ENCODE results near the gene VEGFA.
A peak's percentile ranks its signal among the peaks of the same experiment; 100 is the strongest.

VEGFA gene

DNA sequence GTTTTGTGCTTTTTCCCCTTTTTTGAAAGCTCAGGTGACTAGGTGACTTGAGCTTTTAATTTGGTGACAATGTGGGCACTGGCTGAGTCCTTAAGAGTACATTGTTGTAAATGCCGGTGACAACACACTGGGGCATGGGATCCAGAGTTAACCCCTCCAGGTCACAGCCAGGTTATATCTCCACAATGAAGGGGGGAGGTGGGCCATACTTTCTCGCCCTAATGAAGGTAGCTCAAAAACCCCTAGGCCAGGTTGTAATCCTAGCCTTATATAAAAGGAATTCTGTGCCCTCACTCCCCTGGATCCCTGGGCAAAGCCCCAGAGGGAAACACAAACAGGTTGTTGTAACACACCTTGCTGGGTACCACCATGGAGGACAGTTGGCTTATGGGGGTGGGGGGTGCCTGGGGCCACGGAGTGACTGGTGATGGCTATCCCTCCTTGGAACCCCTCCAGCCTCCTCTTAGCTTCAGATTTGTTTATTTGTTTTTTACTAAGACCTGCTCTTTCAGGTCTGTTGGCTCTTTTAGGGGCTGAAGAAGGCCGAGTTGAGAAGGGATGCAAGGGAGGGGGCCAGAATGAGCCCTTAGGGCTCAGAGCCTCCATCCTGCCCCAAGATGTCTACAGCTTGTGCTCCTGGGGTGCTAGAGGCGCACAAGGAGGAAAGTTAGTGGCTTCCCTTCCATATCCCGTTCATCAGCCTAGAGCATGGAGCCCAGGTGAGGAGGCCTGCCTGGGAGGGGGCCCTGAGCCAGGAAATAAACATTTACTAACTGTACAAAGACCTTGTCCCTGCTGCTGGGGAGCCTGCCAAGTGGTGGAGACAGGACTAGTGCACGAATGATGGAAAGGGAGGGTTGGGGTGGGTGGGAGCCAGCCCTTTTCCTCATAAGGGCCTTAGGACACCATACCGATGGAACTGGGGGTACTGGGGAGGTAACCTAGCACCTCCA is 2.2 kb upstream of the VEGFA start:
- DNase-seq (ENCODE audit: low spot score in 2 of 2) = no peak
- peaks cover 5% of the 10 kb centered on the region for H3K4me1 ChIP-seq
- in situ Hi-C loops (cut with MboI; ENCODE audit: low sequenced_read_pairs) = no loop called here
- peaks cover 10% of the 10 kb centered on the region for H3K36me3 ChIP-seq (replicated peaks)
- no peak overlapping the region for H3K4me3 ChIP-seq
- H3K9me3 ChIP-seq = no peaks in the 10 kb centered on the region
- no peaks in the 10 kb centered on the region for H3K27me3 ChIP-seq (ENCODE audit: low read depth)

DNA sequence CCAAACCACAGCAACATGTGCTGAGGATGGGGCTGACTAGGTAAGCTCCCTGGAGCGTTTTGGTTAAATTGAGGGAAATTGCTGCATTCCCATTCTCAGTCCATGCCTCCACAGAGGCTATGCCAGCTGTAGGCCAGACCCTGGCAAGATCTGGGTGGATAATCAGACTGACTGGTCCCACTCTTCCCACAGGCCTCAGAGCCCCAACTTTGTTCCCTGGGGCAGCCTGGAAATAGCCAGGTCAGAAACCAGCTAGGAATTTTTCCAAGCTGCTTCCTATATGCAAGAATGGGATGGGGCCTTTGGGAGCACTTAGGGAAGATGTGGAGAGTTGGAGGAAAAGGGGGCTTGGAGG is 1.5 kb upstream of the VEGFA start:
- Histone ChIP-seq H3K9me3 (no peaks in the 10 kb centered on the region), H3K27me3 (ENCODE audit: low read depth) (no peaks in the 10 kb centered on the region), H3K4me1 (peaks cover 11% of the 10 kb centered on the region), H3K4me3 (no peak overlapping the region), H3K36me3 (replicated peaks) (peaks cover 12% of the 10 kb centered on the region)
- in situ Hi-C loops (cut with MboI; ENCODE audit: low sequenced_read_pairs) = no loop called here
- no peak for DNase-seq (ENCODE audit: low spot score in 2 of 2)

DNA sequence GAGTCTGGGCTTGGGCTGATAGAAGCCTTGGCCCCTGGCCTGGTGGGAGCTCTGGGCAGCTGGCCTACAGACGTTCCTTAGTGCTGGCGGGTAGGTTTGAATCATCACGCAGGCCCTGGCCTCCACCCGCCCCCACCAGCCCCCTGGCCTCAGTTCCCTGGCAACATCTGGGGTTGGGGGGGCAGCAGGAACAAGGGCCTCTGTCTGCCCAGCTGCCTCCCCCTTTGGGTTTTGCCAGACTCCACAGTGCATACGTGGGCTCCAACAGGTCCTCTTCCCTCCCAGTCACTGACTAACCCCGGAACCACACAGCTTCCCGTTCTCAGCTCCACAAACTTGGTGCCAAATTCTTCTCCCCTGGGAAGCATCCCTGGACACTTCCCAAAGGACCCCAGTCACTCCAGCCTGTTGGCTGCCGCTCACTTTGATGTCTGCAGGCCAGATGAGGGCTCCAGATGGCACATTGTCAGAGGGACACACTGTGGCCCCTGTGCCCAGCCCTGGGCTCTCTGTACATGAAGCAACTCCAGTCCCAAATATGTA is 957 bp upstream of the VEGFA start:
- in situ Hi-C loops (cut with MboI; ENCODE audit: low sequenced_read_pairs) = no loop called here
- peak overlapping the region; percentile 95; the same call in 1 of the 2 replicates for H3K4me3 ChIP-seq

DNA sequence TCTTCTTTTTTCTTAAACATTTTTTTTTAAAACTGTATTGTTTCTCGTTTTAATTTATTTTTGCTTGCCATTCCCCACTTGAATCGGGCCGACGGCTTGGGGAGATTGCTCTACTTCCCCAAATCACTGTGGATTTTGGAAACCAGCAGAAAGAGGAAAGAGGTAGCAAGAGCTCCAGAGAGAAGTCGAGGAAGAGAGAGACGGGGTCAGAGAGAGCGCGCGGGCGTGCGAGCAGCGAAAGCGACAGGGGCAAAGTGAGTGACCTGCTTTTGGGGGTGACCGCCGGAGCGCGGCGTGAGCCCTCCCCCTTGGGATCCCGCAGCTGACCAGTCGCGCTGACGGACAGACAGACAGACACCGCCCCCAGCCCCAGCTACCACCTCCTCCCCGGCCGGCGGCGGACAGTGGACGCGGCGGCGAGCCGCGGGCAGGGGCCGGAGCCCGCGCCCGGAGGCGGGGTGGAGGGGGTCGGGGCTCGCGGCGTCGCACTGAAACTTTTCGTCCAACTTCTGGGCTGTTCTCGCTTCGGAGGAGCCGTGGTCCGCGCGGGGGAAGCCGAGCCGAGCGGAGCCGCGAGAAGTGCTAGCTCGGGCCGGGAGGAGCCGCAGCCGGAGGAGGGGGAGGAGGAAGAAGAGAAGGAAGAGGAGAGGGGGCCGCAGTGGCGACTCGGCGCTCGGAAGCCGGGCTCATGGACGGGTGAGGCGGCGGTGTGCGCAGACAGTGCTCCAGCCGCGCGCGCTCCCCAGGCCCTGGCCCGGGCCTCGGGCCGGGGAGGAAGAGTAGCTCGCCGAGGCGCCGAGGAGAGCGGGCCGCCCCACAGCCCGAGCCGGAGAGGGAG is 580 bp downstream of the VEGFA start:
- Histone ChIP-seq H3K4me1 (peaks cover 28% of the 10 kb centered on the region), H3K36me3 (replicated peaks) (peaks cover 29% of the 10 kb centered on the region), H3K9me3 (no peaks in the 10 kb centered on the region), H3K4me3 (peak overlapping the region; percentile 95), H3K27me3 (ENCODE audit: low read depth) (no peaks in the 10 kb centered on the region)
- peak; percentile 28 to 64 for DNase-seq (ENCODE audit: low spot score in 2 of 2)
- in situ Hi-C loops (cut with MboI; ENCODE audit: low sequenced_read_pairs) = loop anchor here (5.0 to 10.0 kb wide), 2 partner anchors 302 to 474 kb away; partner anchors contain the start of gene HSP90AB1

More for the DNA sequence above, 957 bp upstream of the VEGFA start:
- H3K27me3 ChIP-seq (ENCODE audit: low read depth) = no peaks in the 10 kb centered on the region
- peaks cover 16% of the 10 kb centered on the region for H3K4me1 ChIP-seq
- H3K36me3 ChIP-seq (replicated peaks) = peaks cover 18% of the 10 kb centered on the region
- no peaks in the 10 kb centered on the region for H3K9me3 ChIP-seq
- DNase-seq (ENCODE audit: low spot score in 2 of 2) = no peak

DNA sequence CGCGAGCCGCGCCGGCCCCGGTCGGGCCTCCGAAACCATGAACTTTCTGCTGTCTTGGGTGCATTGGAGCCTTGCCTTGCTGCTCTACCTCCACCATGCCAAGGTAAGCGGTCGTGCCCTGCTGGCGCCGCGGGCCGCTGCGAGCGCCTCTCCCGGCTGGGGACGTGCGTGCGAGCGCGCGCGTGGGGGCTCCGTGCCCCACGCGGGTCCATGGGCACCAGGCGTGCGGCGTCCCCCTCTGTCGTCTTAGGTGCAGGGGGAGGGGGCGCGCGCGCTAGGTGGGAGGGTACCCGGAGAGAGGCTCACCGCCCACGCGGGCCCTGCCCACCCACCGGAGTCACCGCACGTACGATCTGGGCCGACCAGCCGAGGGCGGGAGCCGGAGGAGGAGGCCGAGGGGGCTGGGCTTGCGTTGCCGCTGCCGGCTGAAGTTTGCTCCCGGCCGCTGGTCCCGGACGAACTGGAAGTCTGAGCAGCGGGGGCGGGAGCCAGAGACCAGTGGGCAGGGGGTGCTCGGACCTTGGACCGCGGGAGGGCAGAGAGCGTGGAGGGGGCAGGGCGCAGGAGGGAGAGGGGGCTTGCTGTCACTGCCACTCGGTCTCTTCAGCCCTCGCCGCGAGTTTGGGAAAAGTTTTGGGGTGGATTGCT is 1.3 kb downstream of the VEGFA start:
- DNase-seq (ENCODE audit: low spot score in 2 of 2) = peak; percentile 16 to 76
- no peaks in the 10 kb centered on the region for H3K9me3 ChIP-seq
- H3K4me3 ChIP-seq = peak overlapping the region; percentile 95
- H3K36me3 ChIP-seq (replicated peaks) = peaks cover 33% of the 10 kb centered on the region
- H3K4me1 ChIP-seq = peaks cover 28% of the 10 kb centered on the region
- no peaks in the 10 kb centered on the region for H3K27me3 ChIP-seq (ENCODE audit: low read depth)
- in situ Hi-C loops (cut with MboI; ENCODE audit: low sequenced_read_pairs) = loop anchor here (5.0 to 10.0 kb wide), 2 partner anchors 301 to 473 kb away; partner anchors contain the start of gene HSP90AB1

DNA sequence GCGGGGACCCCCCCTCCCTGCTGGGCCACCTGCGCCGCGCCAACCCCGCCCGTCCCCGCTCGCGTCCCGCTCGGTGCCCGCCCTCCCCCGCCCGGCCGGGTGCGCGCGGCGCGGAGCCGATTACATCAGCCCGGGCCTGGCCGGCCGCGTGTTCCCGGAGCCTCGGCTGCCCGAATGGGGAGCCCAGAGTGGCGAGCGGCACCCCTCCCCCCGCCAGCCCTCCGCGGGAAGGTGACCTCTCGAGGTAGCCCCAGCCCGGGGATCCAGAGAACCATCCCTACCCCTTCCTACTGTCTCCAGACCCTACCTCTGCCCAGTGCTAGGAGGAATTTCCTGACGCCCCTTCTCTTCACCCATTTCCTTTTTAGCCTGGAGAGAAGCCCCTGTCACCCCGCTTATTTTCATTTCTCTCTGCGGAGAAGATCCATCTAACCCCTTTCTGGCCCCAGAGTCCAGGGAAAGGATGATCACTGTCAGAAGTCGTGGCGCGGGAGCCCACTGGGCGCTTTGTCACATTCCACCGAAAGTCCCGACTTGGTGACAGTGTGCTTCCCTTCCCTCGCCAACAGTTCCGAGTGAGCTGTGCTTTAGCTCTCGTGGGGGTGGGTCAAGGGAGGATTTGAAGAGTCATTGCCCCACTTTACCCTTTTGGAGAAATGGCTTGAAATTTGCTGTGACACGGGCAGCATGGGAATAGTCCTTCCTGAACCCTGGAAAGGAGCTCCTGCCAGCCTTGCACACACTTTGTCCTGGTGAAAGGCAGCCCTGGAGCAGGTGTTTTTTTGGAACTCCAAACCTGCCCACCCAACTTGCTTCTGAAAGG is 2.1 kb downstream of the VEGFA start:
- peak; percentile 26 to 76 for DNase-seq (ENCODE audit: low spot score in 2 of 2)
- Histone ChIP-seq H3K9me3 (no peaks in the 10 kb centered on the region), H3K36me3 (replicated peaks) (peaks cover 41% of the 10 kb centered on the region), H3K4me3 (peak overlapping the region; percentile 95), H3K4me1 (peaks cover 28% of the 10 kb centered on the region), H3K27me3 (ENCODE audit: low read depth) (no peaks in the 10 kb centered on the region)
- in situ Hi-C loops (cut with MboI; ENCODE audit: low sequenced_read_pairs) = loop anchor here (5.0 to 10.0 kb wide), 2 partner anchors 300 to 473 kb away; partner anchors contain the start of gene HSP90AB1

DNA sequence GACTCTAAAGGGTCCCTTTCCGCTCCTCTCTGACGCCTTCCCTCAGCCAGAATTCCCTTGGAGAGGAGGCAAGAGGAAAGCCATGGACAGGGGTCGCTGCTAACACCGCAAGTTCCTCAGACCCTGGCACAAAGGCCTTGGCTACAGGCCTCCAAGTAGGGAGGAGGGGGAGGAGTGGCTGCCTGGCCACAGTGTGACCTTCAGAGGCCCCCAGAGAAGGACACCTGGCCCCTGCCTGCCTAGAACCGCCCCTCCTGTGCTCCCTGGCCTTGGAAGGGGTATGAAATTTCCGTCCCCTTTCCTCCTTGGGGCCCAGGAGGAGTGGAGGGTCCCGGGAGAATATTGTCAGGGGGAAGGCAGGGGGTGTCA is 2.7 kb downstream of the VEGFA start:
- in situ Hi-C loops (cut with MboI; ENCODE audit: low sequenced_read_pairs) = loop anchor here (5.0 to 10.0 kb wide), 2 partner anchors 300 to 472 kb away; partner anchors contain the start of gene HSP90AB1
- DNase-seq (ENCODE audit: low spot score in 2 of 2) = peak; percentile 50 to 70

DNA sequence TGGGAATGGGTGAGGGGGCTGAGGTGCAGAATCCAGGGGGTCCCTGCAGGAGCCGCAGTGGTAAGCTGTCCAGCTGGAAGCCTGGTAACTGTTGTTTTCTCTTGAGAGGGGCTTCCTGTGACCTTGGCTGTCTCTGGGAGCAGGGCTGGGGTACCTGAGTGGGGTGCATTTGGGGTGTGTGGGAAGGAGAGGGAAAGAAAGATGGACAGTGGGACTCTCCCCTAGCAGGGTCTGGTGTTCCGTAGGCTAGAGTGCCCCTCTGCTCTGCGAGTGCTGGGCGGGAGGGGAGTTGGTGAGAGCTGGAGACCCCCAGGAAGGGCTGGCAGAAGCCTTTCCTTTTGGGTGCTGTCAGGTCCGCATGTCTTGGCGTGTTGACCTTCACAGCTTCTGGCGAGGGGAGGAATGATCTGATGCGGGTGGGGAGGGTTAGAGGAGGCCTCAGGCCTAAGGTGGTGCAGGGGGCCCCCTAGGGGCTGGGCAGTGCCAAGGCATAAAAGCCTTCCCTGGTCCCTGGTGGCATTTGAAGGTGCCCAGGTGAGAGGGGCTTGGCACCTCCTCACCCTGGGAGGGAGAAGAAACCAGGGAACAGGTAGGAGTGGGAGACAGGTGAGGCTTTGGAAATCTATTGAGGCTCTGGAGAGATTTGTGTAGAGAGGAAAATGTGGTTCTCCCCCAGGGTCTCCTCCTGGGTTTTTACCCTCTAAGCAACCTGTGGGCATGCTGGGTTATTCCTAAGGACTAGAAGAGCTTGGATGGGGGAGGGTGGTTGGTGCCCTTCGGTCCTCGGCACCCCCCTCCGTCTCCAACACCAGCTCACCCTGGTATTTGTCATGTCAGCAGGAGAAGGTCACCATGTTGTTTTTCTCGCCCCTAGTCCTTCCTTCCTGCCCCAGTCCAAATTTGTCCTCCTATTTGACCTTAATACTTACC is 3.3 kb downstream of the VEGFA start:
- in situ Hi-C loops (cut with MboI; ENCODE audit: low sequenced_read_pairs) = loop anchor here (5.0 to 10.0 kb wide), 2 partner anchors 299 to 471 kb away; partner anchors contain the start of gene HSP90AB1
- no peaks in the 10 kb centered on the region for H3K27me3 ChIP-seq (ENCODE audit: low read depth)
- peak overlapping the region; percentile 95 for H3K4me3 ChIP-seq
- H3K9me3 ChIP-seq = no peaks in the 10 kb centered on the region
- peaks cover 53% of the 10 kb centered on the region for H3K36me3 ChIP-seq (replicated peaks)
- peaks cover 28% of the 10 kb centered on the region for H3K4me1 ChIP-seq
- DNase-seq (ENCODE audit: low spot score in 2 of 2) = peak; percentile 36 to 82

More for the DNA sequence above, 2.7 kb downstream of the VEGFA start:
- Histone ChIP-seq H3K27me3 (ENCODE audit: low read depth) (no peaks in the 10 kb centered on the region), H3K9me3 (no peaks in the 10 kb centered on the region), H3K36me3 (replicated peaks) (peaks cover 47% of the 10 kb centered on the region), H3K4me3 (peak overlapping the region; percentile 95), H3K4me1 (peaks cover 28% of the 10 kb centered on the region)

DNA sequence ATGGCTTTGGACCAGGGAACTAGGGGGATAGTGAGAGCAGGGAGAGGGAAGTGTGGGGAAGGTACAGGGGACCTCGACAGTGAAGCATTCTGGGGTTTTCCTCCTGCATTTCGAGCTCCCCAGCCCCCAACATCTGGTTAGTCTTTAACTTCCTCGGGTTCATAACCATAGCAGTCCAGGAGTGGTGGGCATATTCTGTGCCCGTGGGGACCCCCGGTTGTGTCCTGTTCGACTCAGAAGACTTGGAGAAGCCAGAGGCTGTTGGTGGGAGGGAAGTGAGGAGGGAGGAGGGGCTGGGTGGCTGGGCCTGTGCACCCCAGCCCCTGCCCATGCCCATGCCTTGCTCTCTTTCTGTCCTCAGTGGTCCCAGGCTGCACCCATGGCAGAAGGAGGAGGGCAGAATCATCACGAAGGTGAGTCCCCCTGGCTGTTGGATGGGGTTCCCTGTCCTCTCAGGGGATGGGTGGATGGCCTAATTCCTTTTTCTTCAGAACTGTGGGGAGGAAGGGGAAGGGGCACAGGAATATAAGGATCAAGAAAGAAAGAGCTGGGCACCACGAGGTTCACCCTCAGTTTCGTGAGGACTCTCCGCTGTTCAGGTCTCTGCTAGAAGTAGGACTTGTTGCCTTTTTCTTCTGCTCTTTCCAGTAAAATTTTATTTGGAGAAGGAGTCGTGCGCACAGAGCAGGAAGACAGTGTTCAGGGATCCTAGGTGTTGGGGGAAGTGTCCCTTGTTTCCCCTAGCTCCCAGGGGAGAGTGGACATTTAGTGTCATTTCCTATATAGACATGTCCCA is 4.2 kb downstream of the VEGFA start:
- Histone ChIP-seq H3K4me3 (peak overlapping the region; percentile 95), H3K27me3 (ENCODE audit: low read depth) (no peaks in the 10 kb centered on the region), H3K36me3 (replicated peaks) (peaks cover 62% of the 10 kb centered on the region), H3K9me3 (no peaks in the 10 kb centered on the region), H3K4me1 (peaks cover 28% of the 10 kb centered on the region)
- in situ Hi-C loops (cut with MboI; ENCODE audit: low sequenced_read_pairs) = loop anchor here (5.0 to 10.0 kb wide), 2 partner anchors 298 to 471 kb away; partner anchors contain the start of gene HSP90AB1
- no peak for DNase-seq (ENCODE audit: low spot score in 2 of 2)

DNA sequence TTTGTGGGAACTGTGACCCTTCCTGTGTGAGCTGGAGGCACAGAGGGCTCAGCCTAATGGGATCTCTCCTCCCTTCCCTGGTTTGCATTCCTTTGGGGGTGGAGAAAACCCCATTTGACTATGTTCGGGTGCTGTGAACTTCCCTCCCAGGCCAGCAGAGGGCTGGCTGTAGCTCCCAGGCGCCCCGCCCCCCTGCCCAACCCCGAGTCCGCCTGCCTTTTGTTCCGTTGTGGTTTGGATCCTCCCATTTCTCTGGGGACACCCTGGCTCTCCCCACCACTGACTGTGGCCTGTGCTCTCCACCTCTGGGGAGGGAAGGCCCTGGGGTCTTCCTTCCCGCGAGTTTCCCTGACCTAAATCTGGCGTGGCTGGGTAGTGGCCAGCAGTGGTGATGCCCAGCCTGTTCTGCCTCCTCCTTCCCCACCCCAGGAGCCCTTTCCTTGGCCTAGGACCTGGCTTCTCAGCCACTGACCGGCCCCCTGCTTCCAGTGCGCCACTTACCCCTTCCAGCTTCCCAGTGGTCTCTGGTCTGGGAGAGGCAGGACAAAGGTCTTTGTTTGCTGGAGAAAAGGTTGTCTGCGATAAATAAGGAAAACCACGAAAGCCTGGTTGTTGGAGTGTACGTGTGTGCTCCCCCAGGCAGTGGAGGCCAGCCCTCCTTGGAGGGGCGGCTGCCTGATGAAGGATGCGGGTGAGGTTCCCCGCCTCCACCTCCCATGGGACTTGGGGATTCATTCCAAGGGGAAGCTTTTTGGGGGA is 4.9 kb downstream of the VEGFA start:
- in situ Hi-C loops (cut with MboI; ENCODE audit: low sequenced_read_pairs) = loop anchor here (5.0 to 10.0 kb wide), 2 partner anchors 297 to 470 kb away; partner anchors contain the start of gene HSP90AB1
- peak; percentile 52 to 82 for DNase-seq (ENCODE audit: low spot score in 2 of 2)

More for the DNA sequence above, 4.9 kb downstream of the VEGFA start:
- peaks cover 70% of the 10 kb centered on the region for H3K36me3 ChIP-seq (replicated peaks)
- no peaks in the 10 kb centered on the region for H3K9me3 ChIP-seq
- H3K4me3 ChIP-seq = peak overlapping the region; percentile 7; the same call in 1 of the 2 replicates
- no peaks in the 10 kb centered on the region for H3K27me3 ChIP-seq (ENCODE audit: low read depth)
- H3K4me1 ChIP-seq = peaks cover 25% of the 10 kb centered on the region

All from HAP-1 (cell line).